Neural crest cell (in vitro differentiated cells): ENCODE results near the gene NPLOC4. TPM values are rescaled to one million over a fixed set of nuclear protein-coding genes. Genes with fewer than 3 reads are reported as not detected.

Experiments used
- DNase-seq: peaks from one replicate; pipeline ENCODE4 v3.0.0; 2021; ENCODE audit warnings: low read depth, mixed read lengths, low spot score
- H3K27ac Mint-ChIP-seq: one replicate; pipeline ENCODE4 v1.8.0; 2021; ENCODE audit warnings: mild to moderate bottlenecking, mixed read lengths; ENCODE audit not compliant: unreplicated experiment
- H3K27me3 Mint-ChIP-seq: 2 replicates; pipeline ENCODE4 v1.8.0; 2021; ENCODE audit warnings: low read depth, mild to moderate bottlenecking, mixed read lengths
- H3K36me3 Mint-ChIP-seq: 2 replicates; pipeline ENCODE4 v1.8.0; 2021; ENCODE audit warnings: low read depth, mild to moderate bottlenecking, mixed read lengths
- H3K4me1 Mint-ChIP-seq: 2 replicates; pipeline ENCODE4 v1.8.0; 2021; ENCODE audit warnings: mixed read lengths
- H3K4me3 Mint-ChIP-seq: one replicate; pipeline ENCODE4 v1.8.0; 2021; ENCODE audit warnings: mild to moderate bottlenecking, mixed read lengths
- H3K9me3 Mint-ChIP-seq: 2 replicates; pipeline ENCODE4 v1.8.0; 2021; ENCODE audit warnings: mixed read lengths
- total RNA-seq: library from RNA; stranded (reverse); gene quantifications from 2 replicates; pipeline ENCODE4 v1.2.1, GENCODE V29; 2021
- TF ChIP-seq, protein P1 (sequence below): fragments of 200-600 bp; sonication (generic); conservative IDR thresholded peaks from 2 replicates; pipeline ENCODE4 v1.5.0; 2021; ENCODE audit warnings: antibody characterized with exemption, mild to moderate bottlenecking

Gene NPLOC4
- total RNA-seq, 1 donor from 2014 or later, result 97.7 TPM

DNA sequence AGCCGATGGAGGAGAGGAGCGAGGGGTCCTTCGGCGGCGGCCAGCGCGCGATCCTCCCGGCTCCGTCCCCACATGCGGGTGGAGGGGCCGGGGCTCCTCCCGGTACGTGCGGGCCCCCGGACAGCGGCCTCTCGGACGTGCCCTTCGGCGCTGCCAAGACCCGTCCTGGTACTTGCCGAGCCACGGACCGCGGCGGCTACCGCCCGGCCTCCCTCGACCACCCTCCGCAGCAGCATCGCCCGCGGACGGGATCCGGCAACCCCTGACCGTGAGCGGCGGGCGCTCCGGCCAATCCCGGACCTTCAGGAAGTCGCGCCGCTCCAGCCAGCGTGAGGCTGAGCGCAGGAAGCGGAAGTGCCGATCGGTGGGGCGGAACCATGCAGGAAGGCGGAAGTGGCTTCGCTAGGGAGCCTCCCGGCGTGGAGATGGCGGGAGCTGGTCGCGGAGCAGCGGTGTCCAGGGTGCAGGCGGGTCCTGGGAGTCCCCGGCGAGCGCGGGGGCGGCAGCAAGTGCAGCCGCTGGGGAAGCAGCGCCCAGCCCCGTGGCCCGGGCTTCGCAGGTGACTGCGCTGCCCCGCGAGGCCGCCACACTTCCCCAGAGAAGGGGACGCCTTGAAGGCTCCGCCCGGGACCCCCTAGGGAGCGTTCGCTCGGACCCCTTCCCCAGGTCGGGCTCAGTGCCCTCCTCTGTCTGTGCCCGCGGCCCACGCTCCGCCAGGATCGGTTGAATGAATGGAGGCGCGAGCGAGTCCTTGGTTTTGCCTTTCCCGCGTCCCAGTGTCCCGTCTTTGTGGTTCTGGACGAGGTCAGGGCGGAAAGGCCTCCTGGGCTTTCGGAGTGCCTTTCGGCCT, 29.7 kb upstream of the NPLOC4 start, which contains the start of the genes CCDC137 and OXLD1:
Gene CCDC137, plus strand, starts transcription at position 396 of the 850 bp plus-strand sequence. Its CDS starts 30 bp downstream, at position 426.
Gene OXLD1, minus strand, starts transcription at position 264 of the 850 bp plus-strand sequence. Its CDS starts 28 bp downstream, at position 236.
- Mint-ChIP-seq H3K9me3 (no peaks in the 10 kb centered on the region), H3K4me3 (peak within 1 kb of the TSS; percentile 95), H3K4me1 (peaks cover 28% of the 10 kb centered on the region), H3K36me3 (no peaks in the 10 kb centered on the region), H3K27me3 (no peaks in the 10 kb centered on the region), H3K27ac (peak within 1 kb of the TSS; percentile 97)
- TF ChIP-seq, protein P1, sequence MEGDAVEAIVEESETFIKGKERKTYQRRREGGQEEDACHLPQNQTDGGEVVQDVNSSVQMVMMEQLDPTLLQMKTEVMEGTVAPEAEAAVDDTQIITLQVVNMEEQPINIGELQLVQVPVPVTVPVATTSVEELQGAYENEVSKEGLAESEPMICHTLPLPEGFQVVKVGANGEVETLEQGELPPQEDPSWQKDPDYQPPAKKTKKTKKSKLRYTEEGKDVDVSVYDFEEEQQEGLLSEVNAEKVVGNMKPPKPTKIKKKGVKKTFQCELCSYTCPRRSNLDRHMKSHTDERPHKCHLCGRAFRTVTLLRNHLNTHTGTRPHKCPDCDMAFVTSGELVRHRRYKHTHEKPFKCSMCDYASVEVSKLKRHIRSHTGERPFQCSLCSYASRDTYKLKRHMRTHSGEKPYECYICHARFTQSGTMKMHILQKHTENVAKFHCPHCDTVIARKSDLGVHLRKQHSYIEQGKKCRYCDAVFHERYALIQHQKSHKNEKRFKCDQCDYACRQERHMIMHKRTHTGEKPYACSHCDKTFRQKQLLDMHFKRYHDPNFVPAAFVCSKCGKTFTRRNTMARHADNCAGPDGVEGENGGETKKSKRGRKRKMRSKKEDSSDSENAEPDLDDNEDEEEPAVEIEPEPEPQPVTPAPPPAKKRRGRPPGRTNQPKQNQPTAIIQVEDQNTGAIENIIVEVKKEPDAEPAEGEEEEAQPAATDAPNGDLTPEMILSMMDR, result no peak
- DNase-seq, result peak; percentile 89

DNA sequence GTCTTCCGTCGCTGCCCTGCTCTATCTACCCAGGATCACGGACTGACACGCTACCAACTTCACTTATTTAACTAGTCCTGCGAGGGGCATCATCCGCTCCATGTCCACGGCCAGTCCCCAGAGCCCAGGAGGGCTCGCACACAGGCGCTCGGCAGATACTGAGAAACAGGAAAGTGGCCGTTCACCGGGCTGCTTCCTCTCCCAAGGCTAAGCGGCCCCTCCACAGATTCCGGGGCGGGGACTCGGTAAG, 29.1 kb upstream of the NPLOC4 start:
- TF ChIP-seq, protein P1, result no peak
- Mint-ChIP-seq H3K27me3 (no peaks in the 10 kb centered on the region), H3K4me1 (peaks cover 28% of the 10 kb centered on the region), H3K9me3 (no peaks in the 10 kb centered on the region), H3K27ac (peak overlapping the region; percentile 97), H3K36me3 (no peaks in the 10 kb centered on the region), H3K4me3 (peak overlapping the region; percentile 95)
- DNase-seq, result no peak

DNA sequence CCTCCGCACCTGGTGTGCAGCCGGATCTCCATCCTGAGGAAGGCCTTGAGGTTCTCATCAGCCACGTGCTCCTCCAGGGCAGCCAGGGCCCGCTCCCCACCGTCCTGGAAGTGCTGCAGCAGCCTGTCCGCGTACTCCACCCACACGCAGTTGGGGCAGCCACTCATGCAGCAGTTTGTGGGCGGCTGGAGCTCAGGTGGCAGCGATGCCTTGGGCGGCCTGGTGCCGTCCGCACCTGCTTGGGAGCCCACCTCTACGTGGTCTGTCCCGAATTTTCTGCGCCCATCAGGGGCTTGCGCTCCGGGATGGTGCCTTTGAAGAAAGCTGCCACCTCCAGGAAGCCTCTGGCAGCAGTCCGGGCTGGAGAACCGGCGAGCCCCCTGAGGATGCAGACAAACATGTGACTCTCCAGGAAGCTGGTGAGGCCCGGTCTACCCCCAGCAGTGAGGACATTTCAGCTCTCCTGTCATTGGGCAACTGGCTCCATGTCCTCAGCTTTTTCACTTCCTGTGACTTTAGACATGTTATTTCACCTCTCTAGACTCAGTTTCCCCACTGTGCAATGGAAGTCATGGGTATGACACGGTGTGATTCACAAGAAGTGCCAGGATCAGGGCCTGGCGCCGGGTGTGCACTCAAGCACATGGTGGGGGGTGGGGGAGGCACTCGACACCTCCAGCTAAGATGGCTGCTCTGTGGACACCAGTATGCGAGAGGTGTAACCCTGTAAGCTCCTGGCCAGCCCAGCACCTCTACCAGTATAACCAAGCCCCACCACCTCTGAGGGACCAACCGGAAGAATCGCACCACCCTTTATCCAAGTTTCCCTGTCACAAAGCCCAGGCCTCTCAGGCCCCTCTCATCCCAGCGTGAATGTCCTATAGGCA, 28.5 kb upstream of the NPLOC4 start:
- no peaks in the 10 kb centered on the region for H3K27me3 Mint-ChIP-seq
- H3K4me1 Mint-ChIP-seq, result peaks cover 28% of the 10 kb centered on the region
- H3K27ac Mint-ChIP-seq, result peak overlapping the region; percentile 97
- TF ChIP-seq, protein P1, result no peak
- H3K9me3 Mint-ChIP-seq, result no peaks in the 10 kb centered on the region
- no peaks in the 10 kb centered on the region for H3K36me3 Mint-ChIP-seq
- peak overlapping the region; percentile 95 for H3K4me3 Mint-ChIP-seq
- DNase-seq, result no peak

DNA sequence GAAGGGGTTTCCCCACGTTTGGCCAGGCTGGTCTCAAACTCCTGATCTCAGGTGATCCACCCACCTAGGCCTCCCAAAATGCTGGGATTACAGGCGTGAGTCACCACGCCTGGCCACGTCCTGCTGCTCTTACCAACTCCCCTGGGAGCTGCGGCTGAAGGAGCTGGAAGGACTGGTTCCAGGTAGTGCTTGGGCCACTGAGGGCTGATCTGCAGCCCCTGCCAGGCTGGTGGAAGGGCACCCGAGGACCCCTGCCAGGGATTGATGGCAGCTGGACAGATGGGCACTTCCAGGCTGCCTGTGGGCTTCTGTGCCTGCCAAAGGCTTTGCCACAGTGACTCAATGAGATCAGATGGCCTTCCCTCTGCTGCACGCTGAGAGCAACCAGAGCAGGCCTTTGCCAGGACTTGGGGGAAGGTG, 27.1 kb upstream of the NPLOC4 start:
- Mint-ChIP-seq H3K36me3 (no peaks in the 10 kb centered on the region), H3K27ac (no peak overlapping the region), H3K9me3 (no peaks in the 10 kb centered on the region), H3K27me3 (no peaks in the 10 kb centered on the region), H3K4me1 (peaks cover 28% of the 10 kb centered on the region), H3K4me3 (no peak overlapping the region)
- TF ChIP-seq, protein P1, result no peak
- no peak for DNase-seq

DNA sequence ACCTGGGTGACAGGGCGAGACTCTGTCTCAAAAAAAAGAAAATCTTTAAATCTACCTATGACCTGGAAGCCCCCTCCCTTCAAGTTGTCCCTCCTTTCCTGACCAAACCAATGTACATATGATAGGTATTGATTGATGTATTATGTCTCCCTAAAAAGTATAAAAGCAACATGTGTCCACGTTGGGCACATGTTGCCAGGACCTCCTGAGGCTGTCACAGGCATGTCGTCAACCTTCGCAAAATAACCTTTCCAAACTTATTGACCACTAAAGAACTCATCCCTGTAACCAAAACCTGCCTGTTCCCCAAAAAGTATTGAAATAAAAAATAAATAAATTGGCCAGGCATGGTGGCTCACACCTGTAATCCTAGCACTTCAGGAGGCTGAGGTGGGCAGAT, 25.1 kb upstream of the NPLOC4 start:
- Mint-ChIP-seq H3K27ac (no peak overlapping the region), H3K36me3 (no peaks in the 10 kb centered on the region), H3K27me3 (no peaks in the 10 kb centered on the region), H3K9me3 (no peaks in the 10 kb centered on the region), H3K4me1 (peaks cover 14% of the 10 kb centered on the region), H3K4me3 (no peak overlapping the region)
- TF ChIP-seq, protein P1, result no peak
- DNase-seq, result no peak
